Mucosa of stomach (tissue), 1 donor: ENCODE measurements around the gene DMAC1.

Source experiments
- H3K27me3 ChIP-seq: one replicate; pipeline ENCODE4 v1.7.0; 2013; ENCODE audit warnings: mild to moderate bottlenecking, low read length; ENCODE audit not compliant: control insufficient read depth, insufficient read depth
- H3K36me3 ChIP-seq: one replicate; pipeline ENCODE4 v1.7.0; 2013; ENCODE audit warnings: low read length; ENCODE audit not compliant: control insufficient read depth, insufficient read depth
- H3K4me1 ChIP-seq: one replicate; pipeline ENCODE4 v1.7.0; 2013; ENCODE audit warnings: mild to moderate bottlenecking, low read length; ENCODE audit not compliant: control insufficient read depth, insufficient read depth
- H3K4me3 ChIP-seq: one replicate; pipeline ENCODE4 v1.7.0; 2013; ENCODE audit warnings: low read length
- H3K9ac ChIP-seq: one replicate; pipeline ENCODE4 v1.7.0; 2013; ENCODE audit warnings: mild to moderate bottlenecking, low read length, moderate library complexity
- H3K9me3 ChIP-seq: one replicate; pipeline ENCODE4 v1.7.0; 2013; ENCODE audit warnings: mild to moderate bottlenecking, low read length, moderate library complexity; ENCODE audit not compliant: control insufficient read depth
- donor health status: Pancreatic carcinoma.

The DMAC1 gene

DNA sequence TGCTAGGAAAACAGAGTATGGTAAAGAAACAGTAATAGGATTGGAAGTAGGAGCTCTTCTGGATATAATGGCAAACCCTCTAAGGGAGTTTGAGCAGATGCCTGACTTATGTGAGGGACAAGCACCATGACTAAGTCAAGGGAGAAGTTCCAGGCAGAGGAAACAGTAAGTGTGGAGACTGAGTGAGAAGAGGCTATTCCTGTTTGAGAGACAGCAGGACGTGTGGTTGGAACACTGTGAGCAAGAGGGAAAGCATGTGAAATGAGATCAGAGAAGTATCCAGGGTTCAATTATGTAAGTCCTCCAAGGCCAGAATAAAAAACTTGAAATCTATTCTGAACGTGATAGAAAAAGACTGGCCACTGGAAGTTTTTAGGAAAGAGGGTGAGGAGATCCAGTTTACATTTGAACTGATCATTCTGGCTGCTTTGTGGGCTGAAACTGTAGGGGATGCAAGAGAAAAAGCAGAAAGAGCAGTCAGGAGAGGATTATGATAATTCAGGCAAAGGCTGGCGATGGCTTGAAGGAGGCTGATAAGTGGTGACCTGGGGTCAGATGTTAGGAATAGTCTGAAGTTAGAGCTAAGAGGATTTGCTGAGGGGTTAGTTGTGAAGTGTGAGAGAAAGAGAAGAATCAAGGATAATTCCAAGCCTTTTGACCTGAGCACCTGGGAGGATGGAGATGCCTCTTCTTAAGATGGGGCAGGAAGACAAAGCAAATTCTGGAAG, 19.2 kb downstream of the DMAC1 start:
- Histone ChIP-seq H3K4me3 (no peak overlapping the region), H3K27me3 (no peaks in the 10 kb centered on the region), H3K9me3 (no peaks in the 10 kb centered on the region), H3K4me1 (no peaks in the 10 kb centered on the region), H3K36me3 (no peaks in the 10 kb centered on the region), H3K9ac (no peak overlapping the region)

DNA sequence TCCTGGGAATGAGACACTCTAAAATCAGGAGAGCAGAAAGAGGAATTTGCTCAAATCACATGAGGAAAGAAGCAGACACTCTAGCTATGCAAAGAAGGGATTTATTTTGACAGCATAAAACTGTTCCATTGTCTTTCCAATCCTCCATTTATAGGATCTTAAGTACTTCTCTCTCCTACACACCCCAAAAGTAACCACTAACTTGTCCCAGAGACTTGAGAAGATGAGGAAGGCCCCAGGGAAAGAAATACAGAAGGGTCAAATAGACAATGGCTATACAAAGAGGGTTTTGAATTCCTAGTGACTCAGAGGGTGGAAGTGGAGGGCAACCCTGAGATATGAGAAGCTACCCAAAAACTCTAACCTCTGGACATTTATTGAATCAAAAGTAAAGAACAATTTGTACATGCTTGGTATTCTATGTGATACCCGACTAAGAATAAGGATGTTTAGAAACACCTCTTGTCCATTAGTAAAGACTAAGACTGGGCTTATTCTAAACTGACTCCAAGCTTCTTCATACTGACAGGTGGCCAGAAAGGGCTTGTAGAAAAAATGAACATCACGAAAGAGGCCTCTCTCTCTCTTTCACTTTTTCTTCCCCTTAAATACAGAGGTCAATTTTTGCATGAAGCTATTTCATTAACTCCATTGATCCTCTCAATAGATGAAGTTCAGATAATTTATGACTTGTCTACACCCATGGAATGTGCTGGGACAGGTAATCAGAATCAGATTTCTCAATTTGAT, 20.6 kb downstream of the DMAC1 start:
- no peaks in the 10 kb centered on the region for H3K4me1 ChIP-seq
- no peaks in the 10 kb centered on the region for H3K9me3 ChIP-seq
- H3K9ac ChIP-seq, result no peak overlapping the region
- no peak overlapping the region for H3K4me3 ChIP-seq
- H3K36me3 ChIP-seq, result no peaks in the 10 kb centered on the region
- no peaks in the 10 kb centered on the region for H3K27me3 ChIP-seq

DNA sequence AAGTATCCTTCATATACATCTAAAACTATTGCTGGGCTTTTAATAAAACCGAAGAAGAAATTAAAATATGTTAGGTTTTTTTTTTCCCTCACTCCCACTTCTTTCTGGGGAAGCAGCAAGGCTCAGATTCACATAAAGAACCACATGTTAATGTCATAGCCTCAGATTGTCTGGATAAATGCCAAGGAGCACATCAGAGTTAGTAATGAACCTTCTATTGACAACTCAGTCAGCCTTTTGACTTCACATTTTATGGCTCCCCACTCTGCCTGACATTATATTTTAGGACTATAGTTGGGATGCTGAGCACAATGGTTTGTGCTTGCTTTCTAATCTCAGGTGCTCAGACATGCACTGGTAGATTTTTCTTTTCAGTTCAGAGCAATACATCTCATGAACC, 21.8 kb downstream of the DMAC1 start:
- no peaks in the 10 kb centered on the region for H3K9me3 ChIP-seq
- H3K27me3 ChIP-seq, result no peaks in the 10 kb centered on the region
- H3K36me3 ChIP-seq, result no peaks in the 10 kb centered on the region
- no peak overlapping the region for H3K4me3 ChIP-seq
- no peaks in the 10 kb centered on the region for H3K4me1 ChIP-seq
- H3K9ac ChIP-seq, result no peak overlapping the region

DNA sequence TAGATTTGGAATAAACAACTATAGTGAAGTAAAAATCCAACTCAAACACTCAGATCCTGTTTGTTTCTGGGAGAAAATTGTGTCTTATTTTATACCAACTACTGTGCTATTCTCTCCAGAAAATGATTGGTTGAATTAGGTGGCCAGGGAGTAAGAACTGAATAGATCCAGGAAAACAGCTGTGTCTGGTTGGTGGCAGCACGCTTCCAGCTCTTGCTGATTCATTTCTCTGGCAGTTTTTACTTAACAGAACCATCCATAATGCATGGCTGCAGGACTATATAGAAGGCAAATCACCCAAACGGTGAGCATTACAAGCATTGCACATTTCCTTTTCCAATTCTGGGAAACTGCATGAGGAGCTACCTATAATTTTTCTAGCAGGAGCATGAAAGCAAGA, 29.5 kb downstream of the DMAC1 start:
- Histone ChIP-seq H3K36me3 (no peaks in the 10 kb centered on the region), H3K9me3 (no peaks in the 10 kb centered on the region), H3K27me3 (no peaks in the 10 kb centered on the region), H3K4me1 (no peaks in the 10 kb centered on the region), H3K9ac (no peak overlapping the region), H3K4me3 (no peak overlapping the region)

DNA sequence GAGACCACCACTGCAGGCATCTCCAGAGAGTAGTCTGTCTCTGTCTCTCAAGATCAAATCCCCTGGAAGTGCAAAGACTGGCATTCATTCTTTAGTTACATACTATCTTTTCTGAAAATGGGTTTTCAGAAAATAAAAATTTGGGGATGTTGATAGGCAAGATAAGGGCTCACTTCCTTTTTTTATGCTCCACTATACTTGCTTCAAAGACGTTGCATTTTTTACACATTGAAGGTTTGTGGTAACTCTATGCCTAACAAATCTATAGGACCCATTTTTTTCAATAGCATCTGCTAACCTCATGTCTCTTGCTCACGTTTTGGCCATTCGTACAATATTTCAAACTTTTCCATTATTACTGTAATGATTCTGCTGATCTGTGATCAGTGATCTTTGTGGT, 37.0 kb downstream of the DMAC1 start:
- H3K4me1 ChIP-seq, result no peaks in the 10 kb centered on the region
- H3K9ac ChIP-seq, result no peak overlapping the region
- no peak overlapping the region for H3K4me3 ChIP-seq
- no peaks in the 10 kb centered on the region for H3K36me3 ChIP-seq
- H3K9me3 ChIP-seq, result no peaks in the 10 kb centered on the region
- no peaks in the 10 kb centered on the region for H3K27me3 ChIP-seq

DNA sequence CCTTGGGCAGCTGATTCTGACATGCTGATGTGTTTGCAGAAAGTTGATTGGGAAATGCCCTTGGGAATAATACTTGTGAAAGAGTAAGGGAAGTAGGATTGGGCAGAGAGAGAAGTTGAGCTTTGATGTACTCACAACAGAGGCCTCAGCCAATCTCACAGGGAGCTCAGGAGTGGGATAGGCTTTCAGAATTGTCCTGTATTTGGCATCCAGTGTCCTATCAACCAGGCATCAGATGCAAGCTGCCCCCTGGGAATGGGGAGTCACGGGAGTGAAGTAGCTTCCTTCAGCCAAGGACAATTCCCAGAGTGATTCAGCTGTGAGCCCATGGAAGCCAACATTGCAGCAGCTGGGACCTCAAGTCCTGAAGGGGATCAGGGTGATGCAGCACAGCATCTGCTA, 39.6 kb downstream of the DMAC1 start:
- Histone ChIP-seq H3K36me3 (no peaks in the 10 kb centered on the region), H3K27me3 (no peaks in the 10 kb centered on the region), H3K4me3 (no peak overlapping the region), H3K4me1 (no peaks in the 10 kb centered on the region), H3K9ac (no peak overlapping the region), H3K9me3 (no peaks in the 10 kb centered on the region)

DNA sequence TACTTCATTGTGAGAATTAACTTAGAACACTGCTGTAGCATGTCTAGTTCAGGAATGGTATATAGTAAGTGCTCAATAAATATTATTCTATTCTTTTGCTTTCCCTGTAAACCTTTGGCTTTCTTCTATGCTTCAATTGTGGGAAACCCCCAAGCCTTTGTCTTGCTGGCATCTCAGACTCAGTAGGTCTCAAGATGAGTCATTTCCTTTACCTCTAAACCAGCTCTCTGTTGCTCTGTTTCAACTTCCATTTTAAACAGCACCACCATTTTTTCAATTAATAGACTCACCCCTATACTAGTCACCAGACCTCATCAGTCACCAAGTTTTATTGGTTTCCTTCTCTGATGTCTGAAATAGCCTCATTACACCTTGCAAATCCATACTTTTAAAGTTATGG, 43.5 kb downstream of the DMAC1 start:
- Histone ChIP-seq H3K9ac (no peak overlapping the region), H3K4me1 (no peaks in the 10 kb centered on the region), H3K9me3 (no peaks in the 10 kb centered on the region), H3K36me3 (no peaks in the 10 kb centered on the region), H3K27me3 (no peaks in the 10 kb centered on the region), H3K4me3 (no peak overlapping the region)

DNA sequence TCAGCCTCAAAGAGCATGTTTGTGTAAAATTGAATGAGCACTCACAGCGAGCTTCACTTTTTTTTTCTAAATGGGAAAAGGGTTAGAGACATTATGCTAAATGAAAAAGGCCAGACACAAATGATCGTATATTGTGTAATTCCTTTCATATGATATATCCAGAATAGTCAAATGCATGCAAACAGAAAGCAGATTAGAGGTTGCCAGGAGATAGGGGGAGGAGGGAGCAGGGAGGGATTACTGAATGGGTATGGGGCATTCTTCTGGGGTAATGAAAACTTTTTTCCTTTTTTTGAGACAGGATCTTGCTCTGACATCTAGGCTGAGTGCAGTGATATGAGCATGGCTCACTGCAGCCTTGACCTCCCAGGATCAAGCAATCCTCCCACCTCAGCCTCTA, 47.1 kb downstream of the DMAC1 start:
- Histone ChIP-seq H3K4me1 (no peaks in the 10 kb centered on the region), H3K27me3 (no peaks in the 10 kb centered on the region), H3K9me3 (no peaks in the 10 kb centered on the region), H3K36me3 (no peaks in the 10 kb centered on the region), H3K9ac (no peak overlapping the region), H3K4me3 (no peak overlapping the region)
